ENCODE results near the gene DENND2A.
"Not testable (repeated sequence)": the region's sequence is repeated elsewhere in the genome, so short reads cannot be mapped to it uniquely, and the experiment has no call there.

The DENND2A gene

GRCh38 chr7:140544388-140544826 lies 96.2 kb downstream of the DENND2A start:
- no peak for DNase-seq (ENCODE audit: low read depth, low spot score)

GRCh38 chr7:140542228-140542603 lies 98.4 kb downstream of the DENND2A start:
- DNase-seq (ENCODE audit: low read depth, low spot score): peak; percentile 33

- DNase-seq (ENCODE audit: low read depth, low spot score): peak; percentile 92
These were observed 98.9 kb downstream of the DENND2A start for GRCh38 chr7:140541513-140542227.

- no peak for DNase-seq (ENCODE audit: low read depth, low spot score)
These were observed 99.5 kb downstream of the DENND2A start for GRCh38 chr7:140541176-140541512.

GRCh38 chr7:140540136-140540777 lies 100.4 kb downstream of the DENND2A start:
- no peak for DNase-seq (ENCODE audit: low read depth, low spot score)

GRCh38 chr7:140539461-140539860 lies 101.2 kb downstream of the DENND2A start:
- no peak for DNase-seq (ENCODE audit: low read depth, low spot score)

GRCh38 chr7:140537750-140538482 lies 102.7 kb downstream of the DENND2A start:
- no peak for DNase-seq (ENCODE audit: low read depth, low spot score)

GRCh38 chr7:140534743-140535142 lies 105.9 kb downstream of the DENND2A start:
- no peak for DNase-seq (ENCODE audit: low read depth, low spot score)

- DNase-seq (ENCODE audit: low read depth, low spot score): no peak
These were observed 107.2 kb downstream of the DENND2A start for GRCh38 chr7:140533394-140533872.

GRCh38 chr7:140529428-140529827 lies 111.2 kb downstream of the DENND2A start:
- not testable (repeated sequence) for DNase-seq (ENCODE audit: low read depth, low spot score)

- DNase-seq (ENCODE audit: low read depth, low spot score): no peak
These were observed 113.6 kb downstream of the DENND2A start for GRCh38 chr7:140526787-140527664.

GRCh38 chr7:140526214-140526613 lies 114.4 kb downstream of the DENND2A start:
- no peak for DNase-seq (ENCODE audit: low read depth, low spot score)

GRCh38 chr7:140525743-140526142 lies 114.9 kb downstream of the DENND2A start:
- no peak for DNase-seq (ENCODE audit: low read depth, low spot score)

- no peak for DNase-seq (ENCODE audit: low read depth, low spot score)
These were observed 119.2 kb downstream of the DENND2A start for GRCh38 chr7:140521421-140521820.

- no peak for DNase-seq (ENCODE audit: low read depth, low spot score)
These were observed 121.6 kb downstream of the DENND2A start for GRCh38 chr7:140519007-140519399.

GRCh38 chr7:140518370-140519006 lies 122.1 kb downstream of the DENND2A start:
- no peak for DNase-seq (ENCODE audit: low read depth, low spot score)

- DNase-seq (ENCODE audit: low read depth, low spot score): peak; percentile 76
These were observed 122.9 kb downstream of the DENND2A start for GRCh38 chr7:140517546-140518369.

GRCh38 chr7:140512317-140513000 lies 128.2 kb downstream of the DENND2A start:
- DNase-seq (ENCODE audit: low read depth, low spot score): no peak

GRCh38 chr7:140509789-140510188 lies 130.8 kb downstream of the DENND2A start:
- no peak for DNase-seq (ENCODE audit: low read depth, low spot score)

GRCh38 chr7:140507556-140507955 lies 133.1 kb downstream of the DENND2A start:
- DNase-seq (ENCODE audit: low read depth, low spot score): not testable (repeated sequence)

Data from smooth muscle cell of the brain vasculature (primary cell).